HG02970 (cell line): ENCODE measurements around the gene FNDC11.
A peak's percentile ranks its signal among the peaks of the same experiment; 100 is the strongest.
"Not testable (repeated sequence)": the region's sequence is repeated elsewhere in the genome, so short reads cannot be mapped to it uniquely, and the experiment has no call there.

Source experiments
- ATAC-seq: cut with Tn5 transposase; IDR thresholded peaks from one replicate; pipeline ENCODE4 v1.9.1; 2021; ENCODE audit warnings: mild to moderate bottlenecking, moderate library complexity, moderate number of reproducible peaks; ENCODE audit not compliant: unreplicated experiment, low FRiP score

Gene FNDC11, protein sequence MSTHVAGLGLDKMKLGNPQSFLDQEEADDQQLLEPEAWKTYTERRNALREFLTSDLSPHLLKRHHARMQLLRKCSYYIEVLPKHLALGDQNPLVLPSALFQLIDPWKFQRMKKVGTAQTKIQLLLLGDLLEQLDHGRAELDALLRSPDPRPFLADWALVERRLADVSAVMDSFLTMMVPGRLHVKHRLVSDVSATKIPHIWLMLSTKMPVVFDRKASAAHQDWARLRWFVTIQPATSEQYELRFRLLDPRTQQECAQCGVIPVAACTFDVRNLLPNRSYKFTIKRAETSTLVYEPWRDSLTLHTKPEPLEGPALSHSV

DNA sequence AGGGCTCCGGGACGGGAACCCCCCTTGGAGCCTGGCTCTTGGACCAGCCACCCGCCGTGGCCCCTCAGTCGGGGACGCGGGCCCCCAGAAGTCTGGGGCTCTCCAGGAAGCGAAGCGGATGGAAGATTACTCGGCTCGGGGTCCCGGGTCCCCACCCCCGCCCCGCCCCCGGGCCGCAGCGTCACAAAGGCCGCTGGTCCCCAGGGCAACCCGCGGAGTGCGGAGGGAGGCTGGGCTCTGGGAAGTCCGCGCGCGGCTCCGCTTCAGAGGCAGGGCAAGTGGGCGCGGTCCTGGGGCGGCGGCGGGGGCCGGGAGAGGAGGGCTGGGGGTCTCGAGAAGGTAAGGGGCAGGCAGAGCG, at the start of gene FNDC11:
TSS of gene FNDC11 (plus strand) at position 227 of the 358 bp plus-strand sequence. CDS start 1,505 bp downstream, outside the sequence.
- ATAC-seq, result peak; percentile 14

GRCh38 chr20:63504642-63505041, 49.3 kb upstream of the FNDC11 start:
- no peak for ATAC-seq

GRCh38 chr20:63505281-63505680, 48.7 kb upstream of the FNDC11 start:
- ATAC-seq, result no peak

DNA sequence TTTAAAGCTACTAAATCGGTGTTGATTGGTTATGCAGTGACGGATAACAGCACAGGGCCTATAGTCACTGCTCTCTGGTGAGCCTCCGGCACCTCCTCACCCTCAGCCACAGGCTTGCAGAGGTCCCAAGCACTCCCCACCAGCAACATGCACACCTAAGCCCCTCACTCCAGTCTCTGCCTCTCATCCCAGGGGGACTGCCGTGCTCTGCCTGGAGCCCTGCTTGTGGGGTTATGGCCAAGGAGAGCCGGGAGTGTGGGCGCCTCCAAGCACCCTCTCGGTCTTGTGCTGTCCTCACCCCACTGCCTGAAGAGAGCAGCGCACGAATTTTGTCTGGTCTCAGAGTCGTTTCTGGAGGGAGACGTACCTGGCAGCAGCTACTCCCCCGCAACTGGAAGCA, 48.2 kb upstream of the FNDC11 start:
- no peak for ATAC-seq

DNA sequence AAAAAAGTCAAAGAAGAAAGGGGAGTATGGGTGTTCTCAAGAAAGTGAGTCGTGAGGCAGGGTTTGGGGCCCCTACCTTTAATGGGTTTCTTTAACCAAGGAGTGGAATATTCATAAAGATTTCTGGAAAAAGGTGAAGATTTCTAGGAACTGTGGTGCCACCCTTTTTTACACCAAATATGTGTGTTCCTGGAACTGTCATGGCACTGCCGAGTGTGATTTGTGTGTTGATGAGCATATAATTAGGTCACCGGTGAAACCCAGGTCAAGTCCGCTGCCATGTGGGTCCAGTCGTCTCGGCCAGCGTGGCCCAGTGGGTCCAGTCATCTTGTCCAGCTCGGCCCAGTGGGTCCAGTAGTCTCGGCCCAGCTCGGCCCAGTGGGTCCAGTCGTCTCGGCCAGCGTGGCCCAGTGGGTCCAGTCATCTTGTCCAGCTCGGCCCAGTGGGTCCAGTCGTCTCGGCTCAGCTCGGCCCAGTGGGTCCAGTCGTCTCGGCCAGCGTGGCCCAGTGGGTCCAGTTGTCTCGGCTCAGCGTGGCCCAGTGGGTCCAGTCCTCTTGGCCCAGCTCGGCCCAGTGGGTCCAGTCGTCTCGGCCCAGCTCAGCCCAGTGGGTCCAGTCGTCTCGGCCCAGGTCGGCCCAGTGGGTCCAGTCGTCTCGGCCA, 46.7 kb upstream of the FNDC11 start:
- no peak for ATAC-seq

- ATAC-seq, result no peak
Measured at GRCh38 chr20:63508072-63508768, 45.7 kb upstream of the FNDC11 start.

GRCh38 chr20:63509088-63509564, 44.8 kb upstream of the FNDC11 start:
- no peak for ATAC-seq

DNA sequence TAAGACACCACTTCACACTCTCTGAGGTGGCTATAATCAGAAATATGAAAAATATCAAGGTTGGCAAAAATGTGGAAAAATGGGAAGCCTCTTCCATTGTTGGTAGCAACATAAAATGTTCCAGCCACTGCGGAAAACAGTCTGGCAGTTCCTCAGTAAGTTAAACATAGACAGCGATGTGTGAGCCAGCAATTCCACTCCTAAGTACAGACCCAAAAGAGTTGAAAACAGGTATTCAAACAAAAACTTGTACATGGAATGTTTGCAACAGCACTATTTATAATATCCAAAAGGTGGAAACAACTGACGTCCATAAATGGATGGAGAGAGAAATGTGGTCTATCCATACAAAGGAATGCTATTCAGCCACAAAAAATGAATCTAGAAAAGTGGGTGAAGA, 40.8 kb upstream of the FNDC11 start:
- ATAC-seq, result no peak

GRCh38 chr20:63514520-63514919, 39.4 kb upstream of the FNDC11 start:
- not testable (repeated sequence) for ATAC-seq

DNA sequence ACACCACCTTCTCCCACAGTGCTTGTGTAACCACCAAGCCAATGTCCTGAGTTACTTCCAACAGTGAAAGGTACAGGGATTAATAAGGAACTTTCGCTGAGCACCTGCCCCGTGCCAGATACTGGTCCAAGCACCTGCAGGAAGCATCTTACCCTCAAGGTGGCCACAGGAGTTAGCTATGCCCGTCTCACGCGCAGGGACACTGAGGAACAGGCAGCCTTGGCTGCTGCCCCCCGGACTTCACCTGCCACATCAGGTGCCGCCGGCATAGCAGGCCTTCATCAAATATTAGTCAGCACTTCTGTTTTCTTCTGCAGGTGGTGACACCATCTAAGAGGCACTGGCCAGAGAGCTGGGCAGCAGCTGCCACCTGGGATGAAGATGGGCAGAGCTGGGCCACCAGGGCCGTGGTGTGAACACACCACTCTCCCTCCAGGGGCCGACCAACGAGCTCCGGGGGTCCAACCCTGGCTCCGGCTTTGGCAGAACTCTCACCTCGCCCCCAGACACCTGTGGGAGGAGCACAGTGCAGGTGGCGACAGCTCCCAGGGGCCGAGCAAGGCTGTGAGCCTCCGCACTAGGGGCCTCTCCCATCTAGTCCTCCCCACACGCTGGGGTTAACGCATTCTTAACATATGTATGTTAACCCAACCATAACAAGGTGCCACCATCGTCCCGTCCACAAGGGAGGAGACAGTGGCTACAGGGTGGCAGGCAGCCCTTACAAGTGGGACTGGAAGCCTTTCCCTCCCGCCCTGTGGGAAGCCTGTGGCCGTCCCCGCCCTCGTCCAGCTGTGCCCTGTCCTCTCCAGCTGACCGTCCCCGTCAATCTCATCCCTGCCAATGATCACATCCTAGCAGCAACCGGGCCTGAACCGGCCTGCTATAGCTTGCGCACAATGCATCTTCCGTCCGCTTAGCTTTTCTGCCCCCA, 36.3 kb upstream of the FNDC11 start:
- no peak for ATAC-seq

GRCh38 chr20:63518351-63518861, 35.6 kb upstream of the FNDC11 start:
- ATAC-seq, result no peak

DNA sequence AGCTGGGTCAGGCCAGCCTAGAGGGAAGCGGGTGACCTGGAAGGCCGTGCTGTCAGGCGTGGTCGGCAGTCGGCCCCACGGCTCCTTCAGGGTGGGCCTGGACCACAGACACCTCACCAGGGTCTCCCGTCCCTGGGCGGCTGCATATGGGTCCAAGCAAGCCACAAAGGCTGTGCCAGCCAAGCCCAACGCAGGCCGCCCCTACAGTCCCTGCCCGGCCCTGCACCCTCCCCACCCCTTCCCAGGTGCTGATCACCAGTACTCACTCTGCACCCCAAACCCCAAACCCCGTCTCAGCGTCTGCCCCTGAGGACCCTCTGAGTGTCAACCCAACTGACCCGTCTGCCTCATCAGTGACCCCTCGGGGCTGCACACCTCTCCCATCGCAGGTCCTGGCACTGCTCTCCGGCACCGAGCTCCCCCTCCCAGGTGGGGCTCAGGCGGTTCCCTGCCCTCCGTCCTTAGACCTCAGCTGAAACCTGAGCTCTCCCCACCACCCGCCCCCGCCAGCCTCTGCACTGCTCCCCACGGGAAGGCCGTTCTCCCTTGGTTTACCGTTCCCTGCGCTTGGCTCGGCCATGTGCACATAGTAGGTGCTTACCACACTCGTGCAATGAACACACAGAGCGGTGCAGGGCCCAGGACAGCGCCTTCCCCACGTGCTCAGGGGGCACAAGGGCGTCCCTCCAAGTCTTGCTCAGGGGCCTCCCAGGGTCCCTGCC, 34.9 kb upstream of the FNDC11 start:
- ATAC-seq, result no peak

GRCh38 chr20:63519668-63520503, 34.1 kb upstream of the FNDC11 start:
- peak; percentile 37 for ATAC-seq

DNA sequence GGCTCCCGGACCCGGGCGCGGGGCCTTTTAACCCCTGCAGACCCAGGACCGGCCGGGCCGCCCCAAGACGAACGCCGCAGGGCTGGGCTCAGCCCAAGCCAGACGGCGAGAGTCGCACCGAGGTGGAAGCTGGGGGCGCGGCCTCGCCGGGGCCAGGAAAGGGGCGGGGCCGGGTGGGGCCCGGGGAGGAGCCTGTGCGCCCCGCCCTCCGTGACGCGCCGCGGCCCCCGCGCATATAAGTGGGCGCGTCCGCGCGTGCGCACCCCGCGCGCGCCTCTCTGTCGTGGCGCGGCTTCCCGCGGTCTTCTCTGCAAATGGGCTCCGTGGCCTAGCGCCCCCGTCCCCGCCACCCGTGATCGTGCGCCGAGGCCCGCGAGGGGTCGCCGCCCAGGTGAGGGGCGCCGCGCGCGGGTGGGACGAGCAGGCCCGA, 33.4 kb upstream of the FNDC11 start, which contains the start of gene PPDPF:
TSS of gene PPDPF (plus strand) at position 262 of the 430 bp plus-strand sequence. CDS start 544 bp downstream, outside the sequence.
- ATAC-seq, result peak; percentile 79

- ATAC-seq, result peak; percentile 18
Measured at GRCh38 chr20:63520934-63521601, 32.9 kb upstream of the FNDC11 start.

DNA sequence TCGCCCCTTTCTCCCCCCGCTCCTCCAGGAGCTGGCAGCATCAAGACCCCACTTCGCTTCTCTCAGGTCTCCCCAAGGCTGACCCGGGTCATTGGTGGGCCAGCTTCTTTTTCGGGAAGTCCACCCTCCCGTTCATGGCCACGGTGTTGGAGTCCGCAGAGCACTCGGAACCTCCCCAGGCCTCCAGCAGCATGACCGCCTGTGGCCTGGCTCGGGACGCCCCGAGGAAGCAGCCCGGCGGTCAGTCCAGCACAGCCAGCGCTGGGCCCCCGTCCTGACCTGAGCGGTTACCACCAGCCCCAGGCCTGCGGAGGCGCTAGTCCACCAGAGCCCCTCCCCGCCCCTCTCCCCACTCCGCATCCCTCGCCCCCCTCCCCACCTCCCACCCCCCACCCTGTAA, 32.4 kb upstream of the FNDC11 start:
- no peak for ATAC-seq

- no peak for ATAC-seq
Measured at GRCh38 chr20:63522091-63522868, 31.7 kb upstream of the FNDC11 start.
